GM18867 (cell line): ENCODE data around the gene RASAL1.
"Not testable (repeated sequence)": the region's sequence is repeated elsewhere in the genome, so short reads cannot be mapped to it uniquely, and the experiment has no call there.

ENCODE experiments used
- ATAC-seq: cut with Tn5 transposase; IDR thresholded peaks from one replicate; pipeline ENCODE4 v1.9.1; 2021; ENCODE audit warnings: mild to moderate bottlenecking, moderate library complexity; ENCODE audit not compliant: unreplicated experiment

The RASAL1 gene

GRCh38 chr12:113142173-113142885, 6.8 kb upstream of the RASAL1 start:
- no peak for ATAC-seq

- not testable (repeated sequence) for ATAC-seq
Observed at GRCh38 chr12:113141716-113142115, 6.2 kb upstream of the RASAL1 start.

- ATAC-seq: no peak
Observed at GRCh38 chr12:113140706-113141105, 5.1 kb upstream of the RASAL1 start.

GRCh38 chr12:113138826-113139225, 3.3 kb upstream of the RASAL1 start:
- ATAC-seq: no peak

- no peak for ATAC-seq
Observed at GRCh38 chr12:113137861-113138783, 2.6 kb upstream of the RASAL1 start.

GRCh38 chr12:113136990-113137511, 1.5 kb upstream of the RASAL1 start:
- ATAC-seq: no peak

GRCh38 chr12:113136128-113136989, 798 bp upstream of the RASAL1 start:
- ATAC-seq: peak; percentile 10

- ATAC-seq: no peak
Observed at GRCh38 chr12:113134521-113134951, 1.0 kb downstream of the RASAL1 start.

GRCh38 chr12:113134071-113134470, 1.5 kb downstream of the RASAL1 start:
- ATAC-seq: no peak

GRCh38 chr12:113133666-113134065, 1.9 kb downstream of the RASAL1 start:
- no peak for ATAC-seq

GRCh38 chr12:113133036-113133435, 2.5 kb downstream of the RASAL1 start:
- no peak for ATAC-seq

GRCh38 chr12:113131556-113131955, 4.0 kb downstream of the RASAL1 start:
- no peak for ATAC-seq

GRCh38 chr12:113130457-113131135, 5.0 kb downstream of the RASAL1 start:
- ATAC-seq: no peak

GRCh38 chr12:113129664-113130456, 5.7 kb downstream of the RASAL1 start:
- no peak for ATAC-seq

GRCh38 chr12:113128802-113129663, 6.5 kb downstream of the RASAL1 start:
- no peak for ATAC-seq

- ATAC-seq: no peak
Observed at GRCh38 chr12:113127791-113128199, 7.8 kb downstream of the RASAL1 start.

GRCh38 chr12:113120670-113121370, 14.7 kb downstream of the RASAL1 start:
- no peak for ATAC-seq
